SK-N-SH treated with all-trans-retinoic acid at 6 μM for 48 hours (cell line): Measurements from ENCODE around the gene STEAP4.

Source experiments
- ATAC-seq: fragments of 200-7000 bp; cut with Tn5 transposase; 3 replicates; pipeline ENCODE4 v1.9.1; 2020; ENCODE audit warnings: mild to moderate bottlenecking, moderate library complexity
- ARNTL ChIP-seq: fragments of 450-650 bp; formaldehyde crosslinking; IDR thresholded peaks from 2 replicates; pipeline ENCODE4 v1.5.0; 2020; ENCODE audit warnings: low read depth, mild to moderate bottlenecking, moderate library complexity, borderline replicate concordance
- BACH2 ChIP-seq: fragments of 250-450 bp; sonication (Bioruptor Pico); IDR thresholded peaks from 2 replicates; pipeline ENCODE4 v1.9.0; 2021; ENCODE audit warnings: mild to moderate bottlenecking, borderline replicate concordance
- CSDC2 ChIP-seq: fragments of 250-450 bp; sonication (Bioruptor Pico); IDR thresholded peaks from 2 replicates; pipeline ENCODE4 v1.5.0; 2020; ENCODE audit warnings: mild to moderate bottlenecking, moderate library complexity
- ESRRG ChIP-seq: fragments of 250-450 bp; sonication (Bioruptor Pico); IDR thresholded peaks from 2 replicates; pipeline ENCODE4 v1.6.1; 2021; ENCODE audit warnings: mild to moderate bottlenecking
- GLIS3 ChIP-seq: fragments of 250-450 bp; sonication (Bioruptor Pico); IDR thresholded peaks from 2 replicates; pipeline ENCODE4 v1.5.0; 2020; ENCODE audit warnings: mild to moderate bottlenecking, moderate library complexity
- ISL1 ChIP-seq: fragments of 250-450 bp; sonication (Bioruptor Pico); IDR thresholded peaks from 2 replicates; pipeline ENCODE4 v2.1.2; 2022; ENCODE audit warnings: mild to moderate bottlenecking, moderate library complexity
- OSR1 ChIP-seq: fragments of 250-450 bp; sonication (Bioruptor Pico); IDR thresholded peaks from 2 replicates; pipeline ENCODE4 v1.8.0; 2022; ENCODE audit warnings: moderate library complexity, mild to moderate bottlenecking, inconsistent platforms
- PPARA ChIP-seq: fragments of 250-450 bp; sonication (Bioruptor Pico); IDR thresholded peaks from 2 replicates; pipeline ENCODE4 v1.5.0; 2020; ENCODE audit warnings: mild to moderate bottlenecking, borderline replicate concordance
- RARB ChIP-seq: fragments of 250-450 bp; sonication (Bioruptor Pico); IDR thresholded peaks from 2 replicates; pipeline ENCODE4 v1.8.0; 2021; ENCODE audit warnings: mild to moderate bottlenecking, moderate library complexity
- SNAI2 ChIP-seq: fragments of 250-450 bp; sonication (Bioruptor Pico); IDR thresholded peaks from 2 replicates; pipeline ENCODE4 v1.5.0; 2020; ENCODE audit warnings: mild to moderate bottlenecking, moderate library complexity
- TCF4 ChIP-seq: fragments of 250-450 bp; sonication (Bioruptor Pico); IDR thresholded peaks from 2 replicates; pipeline ENCODE4 v1.8.0; 2021; ENCODE audit warnings: mild to moderate bottlenecking, moderate library complexity, borderline replicate concordance
- TOX ChIP-seq: fragments of 250-450 bp; sonication (Bioruptor Pico); IDR thresholded peaks from 2 replicates; pipeline ENCODE4 v1.8.0; 2021; ENCODE audit warnings: mild to moderate bottlenecking, moderate library complexity, borderline replicate concordance
- ZC3H10 ChIP-seq: fragments of 250-450 bp; sonication (Bioruptor Pico); IDR thresholded peaks from 2 replicates; pipeline ENCODE4 v1.5.1; 2021; ENCODE audit warnings: mild to moderate bottlenecking, moderate library complexity
- ZFP3 ChIP-seq: fragments of 250-450 bp; sonication (Bioruptor Pico); IDR thresholded peaks from 2 replicates; pipeline ENCODE4 v1.5.0; 2020; ENCODE audit warnings: mild to moderate bottlenecking, moderate library complexity
- ZFP30 ChIP-seq: fragments of 450-650 bp; formaldehyde crosslinking; IDR thresholded peaks from 2 replicates; pipeline ENCODE4 v1.5.0; 2022; ENCODE audit warnings: mild to moderate bottlenecking, moderate library complexity
- ZNF565 ChIP-seq: fragments of 450-650 bp; formaldehyde crosslinking; conservative IDR thresholded peaks from 2 replicates; pipeline ENCODE4 v1.5.0; 2020; ENCODE audit warnings: low read depth, mild to moderate bottlenecking, moderate library complexity
- ZNF70 ChIP-seq: fragments of 450-650 bp; formaldehyde crosslinking; IDR thresholded peaks from 2 replicates; pipeline ENCODE4 v1.5.0; 2020; ENCODE audit warnings: mild to moderate bottlenecking, moderate library complexity
- ZNF8 ChIP-seq: fragments of 450-650 bp; formaldehyde crosslinking; IDR thresholded peaks from 2 replicates; pipeline ENCODE4 v1.5.0; 2020; ENCODE audit warnings: mild to moderate bottlenecking, moderate library complexity
- TF ChIP-seq, protein P1 (sequence below): fragments of 250-450 bp; sonication (Bioruptor Pico); IDR thresholded peaks from 2 replicates; pipeline ENCODE4 v1.8.0; 2020; ENCODE audit warnings: mild to moderate bottlenecking, moderate library complexity, borderline replicate concordance
- TF ChIP-seq, protein P2 (sequence below): fragments of 250-450 bp; sonication (Bioruptor Pico); IDR thresholded peaks from 2 replicates; pipeline ENCODE4 v1.5.1; 2021; ENCODE audit warnings: mild to moderate bottlenecking, moderate library complexity
- TF ChIP-seq, protein P3 (sequence below): fragments of 250-450 bp; sonication (Bioruptor Pico); IDR thresholded peaks from 2 replicates; pipeline ENCODE4 v1.8.0; 2021; ENCODE audit warnings: low read depth, mild to moderate bottlenecking, moderate library complexity, borderline replicate concordance
- TF ChIP-seq, protein P4 (sequence below): fragments of 250-450 bp; sonication (Bioruptor Pico); IDR thresholded peaks from 2 replicates; pipeline ENCODE4 v1.5.0; 2020; ENCODE audit warnings: mild to moderate bottlenecking, moderate library complexity

The STEAP4 gene

DNA sequence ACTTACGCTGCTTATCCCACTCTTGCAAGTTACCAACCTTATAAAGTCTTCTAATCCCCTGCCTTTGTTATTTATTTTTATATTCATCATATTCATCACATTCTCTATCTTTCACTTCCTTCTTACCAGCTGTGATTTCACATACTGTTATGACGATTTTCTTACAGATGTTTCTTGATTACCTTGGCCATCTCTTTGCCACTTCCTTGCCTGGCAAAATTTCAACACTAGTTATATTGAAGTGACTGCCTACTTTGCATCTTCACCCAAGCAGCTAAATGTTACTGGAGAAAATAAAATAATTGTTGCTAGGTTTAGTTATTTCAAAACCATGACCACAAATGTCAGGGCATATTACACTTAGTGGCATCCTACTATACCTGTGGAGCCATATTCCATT, 8.8 kb upstream of the STEAP4 start:
- no peak for ATAC-seq
- TF ChIP-seq BACH2 (CRISPR knock-in tag), result no peak
- TF ChIP-seq ZNF565 (CRISPR knock-in tag), result no peak
- TF ChIP-seq, protein P1, sequence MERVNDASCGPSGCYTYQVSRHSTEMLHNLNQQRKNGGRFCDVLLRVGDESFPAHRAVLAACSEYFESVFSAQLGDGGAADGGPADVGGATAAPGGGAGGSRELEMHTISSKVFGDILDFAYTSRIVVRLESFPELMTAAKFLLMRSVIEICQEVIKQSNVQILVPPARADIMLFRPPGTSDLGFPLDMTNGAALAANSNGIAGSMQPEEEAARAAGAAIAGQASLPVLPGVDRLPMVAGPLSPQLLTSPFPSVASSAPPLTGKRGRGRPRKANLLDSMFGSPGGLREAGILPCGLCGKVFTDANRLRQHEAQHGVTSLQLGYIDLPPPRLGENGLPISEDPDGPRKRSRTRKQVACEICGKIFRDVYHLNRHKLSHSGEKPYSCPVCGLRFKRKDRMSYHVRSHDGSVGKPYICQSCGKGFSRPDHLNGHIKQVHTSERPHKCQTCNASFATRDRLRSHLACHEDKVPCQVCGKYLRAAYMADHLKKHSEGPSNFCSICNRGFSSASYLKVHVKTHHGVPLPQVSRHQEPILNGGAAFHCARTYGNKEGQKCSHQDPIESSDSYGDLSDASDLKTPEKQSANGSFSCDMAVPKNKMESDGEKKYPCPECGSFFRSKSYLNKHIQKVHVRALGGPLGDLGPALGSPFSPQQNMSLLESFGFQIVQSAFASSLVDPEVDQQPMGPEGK, result no peak
- no peak for TF ChIP-seq RARB (CRISPR knock-in tag)
- TF ChIP-seq TOX (CRISPR knock-in tag), result no peak
- TF ChIP-seq TCF4 (CRISPR knock-in tag), result no peak
- no peak for TF ChIP-seq ZFP3 (CRISPR knock-in tag)
- TF ChIP-seq SNAI2 (CRISPR knock-in tag), result no peak
- no peak for TF ChIP-seq ZFP30 (CRISPR knock-in tag)
- TF ChIP-seq ZC3H10 (CRISPR knock-in tag), result no peak
- TF ChIP-seq ZNF70 (CRISPR knock-in tag), result no peak
- no peak for TF ChIP-seq ZNF8 (CRISPR knock-in tag)
- no peak for TF ChIP-seq PPARA (CRISPR knock-in tag)
- TF ChIP-seq ISL1, result no peak
- no peak for TF ChIP-seq ARNTL
- TF ChIP-seq, protein P2, sequence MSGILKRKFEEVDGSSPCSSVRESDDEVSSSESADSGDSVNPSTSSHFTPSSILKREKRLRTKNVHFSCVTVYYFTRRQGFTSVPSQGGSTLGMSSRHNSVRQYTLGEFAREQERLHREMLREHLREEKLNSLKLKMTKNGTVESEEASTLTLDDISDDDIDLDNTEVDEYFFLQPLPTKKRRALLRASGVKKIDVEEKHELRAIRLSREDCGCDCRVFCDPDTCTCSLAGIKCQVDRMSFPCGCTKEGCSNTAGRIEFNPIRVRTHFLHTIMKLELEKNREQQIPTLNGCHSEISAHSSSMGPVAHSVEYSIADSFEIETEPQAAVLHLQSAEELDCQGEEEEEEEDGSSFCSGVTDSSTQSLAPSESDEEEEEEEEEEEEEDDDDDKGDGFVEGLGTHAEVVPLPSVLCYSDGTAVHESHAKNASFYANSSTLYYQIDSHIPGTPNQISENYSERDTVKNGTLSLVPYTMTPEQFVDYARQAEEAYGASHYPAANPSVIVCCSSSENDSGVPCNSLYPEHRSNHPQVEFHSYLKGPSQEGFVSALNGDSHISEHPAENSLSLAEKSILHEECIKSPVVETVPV (CRISPR knock-in tag), result no peak
- no peak for TF ChIP-seq OSR1 (CRISPR knock-in tag)
- TF ChIP-seq, protein P3, sequence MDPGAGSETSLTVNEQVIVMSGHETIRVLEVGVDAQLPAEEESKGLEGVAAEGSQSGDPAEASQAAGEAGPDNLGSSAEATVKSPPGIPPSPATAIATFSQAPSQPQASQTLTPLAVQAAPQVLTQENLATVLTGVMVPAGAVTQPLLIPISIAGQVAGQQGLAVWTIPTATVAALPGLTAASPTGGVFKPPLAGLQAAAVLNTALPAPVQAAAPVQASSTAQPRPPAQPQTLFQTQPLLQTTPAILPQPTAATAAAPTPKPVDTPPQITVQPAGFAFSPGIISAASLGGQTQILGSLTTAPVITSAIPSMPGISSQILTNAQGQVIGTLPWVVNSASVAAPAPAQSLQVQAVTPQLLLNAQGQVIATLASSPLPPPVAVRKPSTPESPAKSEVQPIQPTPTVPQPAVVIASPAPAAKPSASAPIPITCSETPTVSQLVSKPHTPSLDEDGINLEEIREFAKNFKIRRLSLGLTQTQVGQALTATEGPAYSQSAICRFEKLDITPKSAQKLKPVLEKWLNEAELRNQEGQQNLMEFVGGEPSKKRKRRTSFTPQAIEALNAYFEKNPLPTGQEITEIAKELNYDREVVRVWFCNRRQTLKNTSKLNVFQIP (CRISPR knock-in tag), result no peak

DNA sequence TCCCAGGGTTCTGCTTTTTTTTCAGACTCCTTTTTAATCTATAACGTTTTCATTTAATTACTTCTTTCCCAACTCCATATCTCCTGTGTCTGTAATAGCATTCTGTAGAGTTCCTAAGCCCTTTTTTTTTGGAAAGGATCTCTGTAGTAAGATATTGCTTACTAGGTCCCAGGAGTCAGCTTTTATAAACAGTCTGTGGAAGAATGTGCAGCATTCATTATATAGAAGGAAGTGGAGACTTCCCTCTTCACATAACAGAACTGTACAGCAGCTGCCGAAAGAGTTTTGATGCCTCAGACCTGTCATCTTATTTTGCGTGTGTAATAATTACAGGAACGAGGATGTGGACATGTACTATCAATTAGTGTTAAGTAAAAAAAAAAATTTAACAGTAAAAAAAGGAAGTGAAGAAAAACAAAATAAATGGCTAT, 7.4 kb upstream of the STEAP4 start:
- no peak for ATAC-seq
- TF ChIP-seq TCF4 (CRISPR knock-in tag) (0 out of 2 replicates have a peak, but pooled peaks have one; percentile 26), CSDC2 (CRISPR knock-in tag) (no peak), ISL1 (peak; percentile 37; the same call in 1 of the 2 replicates)
- TF ChIP-seq, protein P3 (CRISPR knock-in tag), result no peak
- TF ChIP-seq, all 23 proteins: peak for 2

DNA sequence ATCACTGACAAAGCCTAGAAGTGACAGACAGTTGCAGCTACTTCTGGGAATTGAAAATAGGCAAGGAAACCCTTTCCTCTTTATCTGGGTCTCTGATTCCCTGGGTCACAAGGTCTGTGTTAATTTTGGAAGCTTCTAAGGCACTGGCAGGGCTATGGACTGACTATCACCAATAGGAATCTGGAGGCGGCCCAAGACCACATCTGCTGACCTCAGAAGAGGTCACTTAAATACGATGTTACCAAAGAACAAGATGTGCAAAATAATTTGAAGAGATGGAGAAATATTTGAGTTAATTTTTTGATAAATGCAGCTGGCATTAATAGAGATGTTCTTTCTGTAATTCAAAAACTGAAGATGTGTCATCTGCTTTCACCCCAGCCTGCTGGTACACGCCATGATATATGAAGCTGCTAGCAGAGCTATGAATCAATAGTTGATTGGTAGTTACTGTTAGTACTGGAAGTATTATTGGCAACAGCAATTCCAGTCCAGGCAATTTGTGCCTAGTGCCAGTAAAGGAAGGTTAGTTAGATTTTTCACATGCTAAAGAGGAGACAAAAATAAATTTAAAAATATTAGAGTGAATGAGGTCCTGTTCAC, 5.5 kb upstream of the STEAP4 start:
- ATAC-seq, result no peak
- TF ChIP-seq PPARA (CRISPR knock-in tag) (no peak), ZFP30 (CRISPR knock-in tag) (no peak), GLIS3 (no peak), CSDC2 (CRISPR knock-in tag) (no peak), SNAI2 (CRISPR knock-in tag) (no peak), TCF4 (CRISPR knock-in tag) (no peak), ZC3H10 (CRISPR knock-in tag) (no peak), ESRRG (CRISPR knock-in tag) (no peak), BACH2 (CRISPR knock-in tag) (no peak), ZNF8 (CRISPR knock-in tag) (no peak)
- TF ChIP-seq, protein P4, sequence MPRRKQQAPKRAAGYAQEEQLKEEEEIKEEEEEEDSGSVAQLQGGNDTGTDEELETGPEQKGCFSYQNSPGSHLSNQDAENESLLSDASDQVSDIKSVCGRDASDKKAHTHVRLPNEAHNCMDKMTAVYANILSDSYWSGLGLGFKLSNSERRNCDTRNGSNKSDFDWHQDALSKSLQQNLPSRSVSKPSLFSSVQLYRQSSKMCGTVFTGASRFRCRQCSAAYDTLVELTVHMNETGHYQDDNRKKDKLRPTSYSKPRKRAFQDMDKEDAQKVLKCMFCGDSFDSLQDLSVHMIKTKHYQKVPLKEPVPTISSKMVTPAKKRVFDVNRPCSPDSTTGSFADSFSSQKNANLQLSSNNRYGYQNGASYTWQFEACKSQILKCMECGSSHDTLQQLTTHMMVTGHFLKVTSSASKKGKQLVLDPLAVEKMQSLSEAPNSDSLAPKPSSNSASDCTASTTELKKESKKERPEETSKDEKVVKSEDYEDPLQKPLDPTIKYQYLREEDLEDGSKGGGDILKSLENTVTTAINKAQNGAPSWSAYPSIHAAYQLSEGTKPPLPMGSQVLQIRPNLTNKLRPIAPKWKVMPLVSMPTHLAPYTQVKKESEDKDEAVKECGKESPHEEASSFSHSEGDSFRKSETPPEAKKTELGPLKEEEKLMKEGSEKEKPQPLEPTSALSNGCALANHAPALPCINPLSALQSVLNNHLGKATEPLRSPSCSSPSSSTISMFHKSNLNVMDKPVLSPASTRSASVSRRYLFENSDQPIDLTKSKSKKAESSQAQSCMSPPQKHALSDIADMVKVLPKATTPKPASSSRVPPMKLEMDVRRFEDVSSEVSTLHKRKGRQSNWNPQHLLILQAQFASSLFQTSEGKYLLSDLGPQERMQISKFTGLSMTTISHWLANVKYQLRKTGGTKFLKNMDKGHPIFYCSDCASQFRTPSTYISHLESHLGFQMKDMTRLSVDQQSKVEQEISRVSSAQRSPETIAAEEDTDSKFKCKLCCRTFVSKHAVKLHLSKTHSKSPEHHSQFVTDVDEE (CRISPR knock-in tag), result no peak
- TF ChIP-seq, protein P1, result no peak
- TF ChIP-seq, protein P3 (CRISPR knock-in tag), result no peak
